Measurements from ENCODE around the gene CHD3. TPM values are rescaled to one million over a fixed set of nuclear protein-coding genes. Genes with fewer than 3 reads are reported as not detected.

The CHD3 gene
- total RNA-seq, 1 donor from 2014 or later, result 339 TPM

GRCh38 chr17:7867881-7868329 is 20.7 kb upstream of the CHD3 start:
- Mint-ChIP-seq H3K27ac (no peak overlapping the region), H3K9me3 (no peaks in the 10 kb centered on the region), H3K27me3 (ENCODE audit: low read depth) (no peaks in the 10 kb centered on the region), H3K4me3 (no peak overlapping the region), H3K4me1 (peaks cover 4% of the 10 kb centered on the region), H3K36me3 (peaks cover 23% of the 10 kb centered on the region)
- DNase-seq (ENCODE audit: low spot score in 2 of 2, unreplicated experiment in 2 of 2), result no peak
- no peak for TF ChIP-seq CTCF (IDR thresholded peaks at IDR 0.05; ENCODE audit: unreplicated experiment)

- Mint-ChIP-seq H3K36me3 (peaks cover 26% of the 10 kb centered on the region), H3K27ac (peak overlapping the region; percentile 68)
These were observed 15.5 kb upstream of the CHD3 start for GRCh38 chr17:7873051-7873450.

GRCh38 chr17:7875804-7876370 is 12.7 kb upstream of the CHD3 start:
- Mint-ChIP-seq H3K9me3 (no peaks in the 10 kb centered on the region), H3K36me3 (peaks cover 24% of the 10 kb centered on the region), H3K27ac (no peak overlapping the region), H3K27me3 (ENCODE audit: low read depth) (no peaks in the 10 kb centered on the region), H3K4me3 (no peak overlapping the region), H3K4me1 (peaks cover 10% of the 10 kb centered on the region)
- no peak for TF ChIP-seq CTCF (IDR thresholded peaks at IDR 0.05; ENCODE audit: unreplicated experiment)
- DNase-seq (ENCODE audit: low spot score in 2 of 2, unreplicated experiment in 2 of 2), result no peak

More at GRCh38 chr17:7873051-7873450, 15.5 kb upstream of the CHD3 start:
- H3K27me3 Mint-ChIP-seq (ENCODE audit: low read depth), result no peaks in the 10 kb centered on the region
- H3K4me1 Mint-ChIP-seq, result peaks cover 10% of the 10 kb centered on the region
- no peaks in the 10 kb centered on the region for H3K9me3 Mint-ChIP-seq
- TF ChIP-seq CTCF (IDR thresholded peaks at IDR 0.05; ENCODE audit: unreplicated experiment), result no peak
- no peak for DNase-seq (ENCODE audit: low spot score in 2 of 2, unreplicated experiment in 2 of 2)
- no peak overlapping the region for H3K4me3 Mint-ChIP-seq

GRCh38 chr17:7878234-7878633 is 10.4 kb upstream of the CHD3 start:
- no peak for TF ChIP-seq CTCF (IDR thresholded peaks at IDR 0.05; ENCODE audit: unreplicated experiment)
- Mint-ChIP-seq H3K36me3 (peaks cover 19% of the 10 kb centered on the region), H3K27me3 (ENCODE audit: low read depth) (no peaks in the 10 kb centered on the region), H3K4me3 (no peak overlapping the region), H3K9me3 (no peaks in the 10 kb centered on the region), H3K4me1 (peaks cover 7% of the 10 kb centered on the region), H3K27ac (no peak overlapping the region)
- DNase-seq (ENCODE audit: low spot score in 2 of 2, unreplicated experiment in 2 of 2), result no peak

GRCh38 chr17:7880076-7880868 is 8.3 kb upstream of the CHD3 start:
- Mint-ChIP-seq H3K4me3 (no peak overlapping the region), H3K9me3 (no peaks in the 10 kb centered on the region), H3K27me3 (ENCODE audit: low read depth) (no peaks in the 10 kb centered on the region), H3K4me1 (no peaks in the 10 kb centered on the region), H3K27ac (no peak overlapping the region), H3K36me3 (peaks cover 12% of the 10 kb centered on the region)
- no peak for TF ChIP-seq CTCF (IDR thresholded peaks at IDR 0.05; ENCODE audit: unreplicated experiment)
- DNase-seq (ENCODE audit: low spot score in 2 of 2, unreplicated experiment in 2 of 2), result no peak

Measured in mesothelial cell of epicardium (in vitro differentiated cells).